Liver (tissue), 10 donors: ENCODE data around the gene ST3GAL3. TPM values are rescaled to one million over a fixed set of nuclear protein-coding genes. Genes with fewer than 3 reads are reported as not detected.
A peak's percentile ranks its signal among the peaks of the same experiment; 100 is the strongest.

Experiments
- DNase-seq: peaks from one replicate; pipeline ENCODE4 v3.0.0-alpha.2; 2017; ENCODE audit warnings: low spot score
- H3K27ac ChIP-seq, 2 donors: one replicate each; pipeline ENCODE4 v1.7.0; 2013; ENCODE audit warnings: inconsistent platforms in 2 of 2, low read length in 2 of 2, control low read depth in 1 of 2, low read depth in 1 of 2, mild to moderate bottlenecking in 1 of 2
- H3K27me3 ChIP-seq, 4 donors: one replicate each; pipeline versions ENCODE4 v1.6.1 to v1.7.0; 2013; ENCODE audit warnings: low read length in 3 of 4, inconsistent platforms in 1 of 4, mild to moderate bottlenecking in 1 of 4, moderate library complexity in 1 of 4; ENCODE audit not compliant: control insufficient read depth in 4 of 4, insufficient read depth in 4 of 4
- H3K36me3 ChIP-seq, 4 donors: one replicate each; pipeline versions ENCODE4 v1.6.1 to v1.7.0; 2013; ENCODE audit warnings: low read length in 3 of 4, mild to moderate bottlenecking in 3 of 4, low read depth in 1 of 4, moderate library complexity in 1 of 4; ENCODE audit not compliant: control insufficient read depth in 4 of 4, insufficient read depth in 3 of 4
- H3K4me1 ChIP-seq, 4 donors: one replicate each; pipeline versions ENCODE4 v1.6.1 to v1.7.0; 2013; ENCODE audit warnings: low read length in 3 of 4, mild to moderate bottlenecking in 3 of 4, moderate library complexity in 1 of 4; ENCODE audit not compliant: control insufficient read depth in 4 of 4, insufficient read depth in 4 of 4
- H3K4me3 ChIP-seq, 3 donors: one replicate each; pipeline versions ENCODE4 v1.6.1 to v1.7.0; 2013; ENCODE audit warnings: low read length in 3 of 3, control low read depth in 1 of 3, low read depth in 1 of 3, mild to moderate bottlenecking in 1 of 3
- H3K9ac ChIP-seq, 2 donors: one replicate each; pipeline ENCODE4 v1.7.0; 2013; ENCODE audit warnings: low read length in 2 of 2, mild to moderate bottlenecking in 2 of 2, moderate library complexity in 2 of 2, control low read depth in 1 of 2, low read depth in 1 of 2
- H3K9me3 ChIP-seq, 4 donors: one replicate each; pipeline versions ENCODE4 v1.6.1 to v1.7.0; 2013; ENCODE audit warnings: low read length in 3 of 4; ENCODE audit not compliant: control insufficient read depth in 4 of 4
- GABPA ChIP-seq, 2 donors: IDR thresholded peaks in 1 of 2; conservative IDR thresholded peaks in 1 of 2; 2 replicates each; pipeline ENCODE4 v1.6.1; 2016; ENCODE audit warnings: antibody characterized with exemption in 2 of 2, mild to moderate bottlenecking in 1 of 2, moderate library complexity in 1 of 2
- YY1 ChIP-seq: IDR thresholded peaks from 2 replicates; pipeline ENCODE4 v1.6.1; 2016; ENCODE audit warnings: antibody characterized with exemption, mild to moderate bottlenecking
- WGBS: extraction: QIAGEN DNeasy Blood & Tissue Kit; methylation state at CpG from one replicate; pipeline ENCODE4 v1.1.7; 2013; 5-methylcytosine and 5-hydroxymethylcytosine counted together
- polyA plus RNA-seq, 2 donors: library from polyadenylated mRNA; stranded (reverse) in 1 of 2; unstranded in 1 of 2; fragments of 200-250 nt in 1 of 2; fragments of >200 nt in 1 of 2; fragmentation: Nextera tagmentation in 1 of 2; extraction: Ambion mirVana in 1 of 2; gene quantifications; one replicate each; pipeline versions ENCODE4 v1.2.1 to v1.2.3, GENCODE V29; 2013 to 2015
- small RNA-seq: library from RNA; depleted of rRNA; stranded (forward); fragments of <200 nt; gene quantifications from one replicate; pipeline ENCODE3, GENCODE V24; 2014
- total RNA-seq, 2 donors: library from RNA; depleted of rRNA; stranded (reverse); fragments of >200 nt; gene quantifications; one replicate each; pipeline ENCODE4 v1.2.3, GENCODE V29; 2014
- donor health status: healthy.
- donor health status: healthy.
- donor health status: healthy.
- donor health status: healthy.
- donor health status: healthy.

The ST3GAL3 gene
- total and polyA plus RNA-seq, 4 donors = 4.9 to 11.4 (median 8.1) TPM

- H3K9me3 ChIP-seq = no peaks in the 10 kb centered on the region
Observed at GRCh38 chr1:43980255-43981134, 273.2 kb downstream of the ST3GAL3 start.

More at GRCh38 chr1:43980255-43981134, 273.2 kb downstream of the ST3GAL3 start:
- no peak for TF ChIP-seq GABPA (IDR thresholded peaks at IDR 0.05 in 1 of 2, conservative IDR thresholded peaks at IDR 0.05 in 1 of 2)
- TF ChIP-seq YY1 = no peak
- Histone ChIP-seq H3K36me3 (peaks cover 0 to 15% (median 8%) of the 10 kb centered on the region in 4 donors), H3K4me3 (peak overlapping the region; percentile 39 to 75 (median 45)), H3K27ac (peak overlapping the region; percentile 38 to 48), H3K4me1 (peaks cover 7 to 45% (median 35%) of the 10 kb centered on the region in 4 donors), H3K27me3 (no peaks in the 10 kb centered on the region), H3K9ac (peak overlapping the region in 1 of 2 donors; percentile 30)
- DNase-seq = no peak
- 75% methylated on average over 13 of the region's 13 CpGs for WGBS

Small RNA genes lying within 50 kb of the gene (small RNA-seq; reads per million reads assigned to genes)
- not detected for gene AL451062.2
- gene RF00026 = not detected

Other genes with a start within 250 kb of the ST3GAL3 start
- 100 to 1,000 TPM in 1 of 2 donors, 10 to 100 TPM in 1; 61.7 to 241 TPM for gene PTPRF, start 176.7 kb upstream of the ST3GAL3 start, total RNA-seq
- 100 to 1,000 TPM in 1 of 2 donors, 10 to 100 TPM in 1; 41.2 to 110 TPM for gene PTPRF, start 176.7 kb upstream of the ST3GAL3 start, polyA plus RNA-seq
- gene KDM4A, start 57.4 kb upstream of the ST3GAL3 start, total RNA-seq = 10 to 100 TPM; 15.2 to 25.0 TPM
- gene KDM4A, start 57.4 kb upstream of the ST3GAL3 start, polyA plus RNA-seq = 1 to 10 TPM; 5.5 to 9.7 TPM
- under 1 TPM in 1 of 2 donors, not detected in 1; 0.08 TPM for gene ARTN, start 226.3 kb downstream of the ST3GAL3 start, total RNA-seq
- gene ARTN, start 226.3 kb downstream of the ST3GAL3 start, polyA plus RNA-seq = under 1 TPM in 1 of 2 donors, not detected in 1; 0.05 TPM
- gene IPO13, start 239.4 kb downstream of the ST3GAL3 start, total RNA-seq = 10 to 100 TPM in 1 of 2 donors, 1 to 10 TPM in 1; 9.1 to 15.1 TPM
- 10 to 100 TPM in 1 of 2 donors, 1 to 10 TPM in 1; 8.6 to 12.0 TPM for gene IPO13, start 239.4 kb downstream of the ST3GAL3 start, polyA plus RNA-seq